ENCODE measurements around the gene SHC1. TPM values are rescaled to one million over a fixed set of nuclear protein-coding genes. Genes with fewer than 3 reads are reported as not detected.

Gene SHC1
- total and polyA plus RNA-seq, 8 donors, result 120 to 148 (median 132) TPM

- Histone ChIP-seq H3K27ac (no peak overlapping the region), H3K4me1 (peaks cover 15 to 50% of the 10 kb centered on the region in 2 donors), H3K27me3 (no peaks in the 10 kb centered on the region), H3K4me3 (no peak overlapping the region), H3K9me3 (no peaks in the 10 kb centered on the region), H3K36me3 (peaks cover 0 to 13% of the 10 kb centered on the region in 2 donors)
- intact Hi-C loops (cut with DNase I), result no loop called here
- no peak for TF ChIP-seq CTCF (IDR thresholded peaks at IDR 0.05)
- ATAC-seq (no peak), DNase-seq (no peak)
Measured at GRCh38 chr1:154940651-154941194, 29.8 kb downstream of the SHC1 start.

DNA sequence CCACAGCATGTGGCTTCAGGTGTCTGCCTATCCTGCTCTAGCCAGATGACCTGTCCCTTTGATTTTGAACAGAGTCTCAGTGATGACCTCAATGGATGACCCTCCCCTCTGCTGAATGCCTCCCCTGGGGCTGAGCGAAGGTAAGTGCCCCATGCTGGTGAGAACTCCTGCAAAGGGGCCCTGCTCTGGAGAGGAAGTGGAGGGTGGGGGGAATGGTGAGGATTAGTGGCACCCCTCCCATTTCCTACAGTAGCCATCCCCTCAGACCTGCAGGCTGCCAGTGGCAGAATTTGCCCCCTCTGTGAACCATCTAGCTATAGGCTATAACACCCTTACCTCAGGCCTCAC lies 30.4 kb downstream of the SHC1 start:
- no peak for ATAC-seq
- intact Hi-C loops (cut with DNase I), result no loop called here
- Histone ChIP-seq H3K27ac (no peak overlapping the region), H3K9me3 (no peaks in the 10 kb centered on the region), H3K36me3 (peaks cover 0 to 8% of the 10 kb centered on the region in 2 donors), H3K4me1 (peaks cover 20 to 55% of the 10 kb centered on the region in 2 donors), H3K4me3 (no peak overlapping the region), H3K27me3 (no peaks in the 10 kb centered on the region)
- DNase-seq, result no peak
- TF ChIP-seq CTCF (IDR thresholded peaks at IDR 0.05), result no peak

- no peak for ATAC-seq
- Histone ChIP-seq H3K4me1 (peaks cover 20 to 53% of the 10 kb centered on the region in 2 donors), H3K27ac (peak overlapping the region; percentile 98 to 99), H3K36me3 (no peaks in the 10 kb centered on the region), H3K4me3 (no peak overlapping the region), H3K27me3 (no peaks in the 10 kb centered on the region), H3K9me3 (no peaks in the 10 kb centered on the region)
- intact Hi-C loops (cut with DNase I), result no loop called here
- no peak for TF ChIP-seq CTCF (IDR thresholded peaks at IDR 0.05)
- no peak for DNase-seq
Measured at GRCh38 chr1:154938604-154939399, 31.7 kb downstream of the SHC1 start.

DNA sequence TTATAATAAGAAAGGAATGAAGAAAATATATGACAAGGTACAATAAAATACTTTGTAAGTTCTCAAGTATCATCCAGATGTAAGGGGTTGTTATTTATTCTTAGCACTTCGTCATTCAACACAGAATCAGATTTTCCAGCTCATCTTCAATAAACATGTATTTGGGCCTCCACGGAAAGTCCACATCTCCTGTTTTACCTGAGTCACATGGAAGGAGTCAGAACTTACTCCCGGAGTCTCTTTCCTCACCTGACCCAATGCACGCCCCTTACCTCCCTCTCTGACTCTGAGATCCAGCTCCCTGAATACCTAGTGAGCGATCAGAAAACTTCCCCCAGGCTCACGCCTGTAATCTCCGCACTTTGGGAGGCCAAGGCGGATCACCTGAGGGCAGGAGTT lies 32.6 kb downstream of the SHC1 start:
- no peak for TF ChIP-seq CTCF (IDR thresholded peaks at IDR 0.05)

More for the DNA sequence above, 32.6 kb downstream of the SHC1 start:
- Histone ChIP-seq H3K4me3 (peak overlapping the region in 1 of 2 donors; percentile 74), H3K27ac (peak overlapping the region; percentile 98 to 99), H3K27me3 (no peaks in the 10 kb centered on the region), H3K9me3 (no peaks in the 10 kb centered on the region), H3K36me3 (no peaks in the 10 kb centered on the region), H3K4me1 (peaks cover 20 to 45% of the 10 kb centered on the region in 2 donors)
- ATAC-seq (no peak), DNase-seq (no peak)
- intact Hi-C loops (cut with DNase I), result no loop called here

Data from left lung (tissue), 10 donors.